OCI-LY7 (cell line): ENCODE results near the gene NBPF26.
"Not testable (repeated sequence)": the region's sequence is repeated elsewhere in the genome, so short reads cannot be mapped to it uniquely, and the experiment has no call there.

Source experiments
- CTCF ChIP-seq: fragments of 200-600 bp; sonication (generic); conservative IDR thresholded peaks from 2 replicates; pipeline ENCODE4 v1.5.1; 2014; ENCODE audit warnings: mild to moderate bottlenecking, antibody characterized with exemption, low read length, moderate library complexity, mixed read lengths
- EZH2phosphoT487 ChIP-seq: fragments of 200-600 bp; sonication (generic); IDR thresholded peaks from 2 replicates; pipeline ENCODE4 v1.6.1; 2018; ENCODE audit warnings: low read depth, borderline replicate concordance, mild to moderate bottlenecking, mixed run types, antibody characterized with exemption, low read length, moderate library complexity, mixed read lengths

GRCh38 chr1:120687250-120687649, 36.5 kb upstream of the NBPF26 start:
- TF ChIP-seq CTCF, EZH2phosphoT487: not testable (repeated sequence)
